NCI-H1694 treated with DMSO at 0.1 percent for 48 hours (cell line): ENCODE results near the gene PCDHGC4.
A peak's percentile ranks its signal among the peaks of the same experiment; 100 is the strongest.

Experiments used
- DNase-seq: peaks from one replicate; lab custom pipeline; 2025; lab: John Stamatoyannopoulos, UW

The PCDHGC4 gene

DNA sequence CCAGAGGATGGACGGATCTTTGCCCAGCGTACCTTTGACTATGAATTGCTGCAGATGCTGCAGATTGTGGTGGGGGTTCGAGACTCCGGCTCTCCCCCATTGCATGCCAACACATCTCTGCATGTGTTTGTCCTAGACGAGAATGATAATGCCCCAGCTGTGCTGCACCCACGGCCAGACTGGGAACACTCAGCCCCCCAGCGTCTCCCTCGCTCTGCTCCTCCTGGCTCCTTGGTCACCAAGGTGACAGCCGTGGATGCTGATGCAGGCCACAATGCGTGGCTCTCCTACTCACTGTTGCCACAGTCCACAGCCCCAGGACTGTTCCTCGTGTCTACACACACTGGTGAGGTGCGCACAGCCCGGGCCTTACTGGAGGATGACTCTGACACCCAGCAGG lies 5.9 kb downstream of the PCDHGC4 start:
- DNase-seq = no peak

DNA sequence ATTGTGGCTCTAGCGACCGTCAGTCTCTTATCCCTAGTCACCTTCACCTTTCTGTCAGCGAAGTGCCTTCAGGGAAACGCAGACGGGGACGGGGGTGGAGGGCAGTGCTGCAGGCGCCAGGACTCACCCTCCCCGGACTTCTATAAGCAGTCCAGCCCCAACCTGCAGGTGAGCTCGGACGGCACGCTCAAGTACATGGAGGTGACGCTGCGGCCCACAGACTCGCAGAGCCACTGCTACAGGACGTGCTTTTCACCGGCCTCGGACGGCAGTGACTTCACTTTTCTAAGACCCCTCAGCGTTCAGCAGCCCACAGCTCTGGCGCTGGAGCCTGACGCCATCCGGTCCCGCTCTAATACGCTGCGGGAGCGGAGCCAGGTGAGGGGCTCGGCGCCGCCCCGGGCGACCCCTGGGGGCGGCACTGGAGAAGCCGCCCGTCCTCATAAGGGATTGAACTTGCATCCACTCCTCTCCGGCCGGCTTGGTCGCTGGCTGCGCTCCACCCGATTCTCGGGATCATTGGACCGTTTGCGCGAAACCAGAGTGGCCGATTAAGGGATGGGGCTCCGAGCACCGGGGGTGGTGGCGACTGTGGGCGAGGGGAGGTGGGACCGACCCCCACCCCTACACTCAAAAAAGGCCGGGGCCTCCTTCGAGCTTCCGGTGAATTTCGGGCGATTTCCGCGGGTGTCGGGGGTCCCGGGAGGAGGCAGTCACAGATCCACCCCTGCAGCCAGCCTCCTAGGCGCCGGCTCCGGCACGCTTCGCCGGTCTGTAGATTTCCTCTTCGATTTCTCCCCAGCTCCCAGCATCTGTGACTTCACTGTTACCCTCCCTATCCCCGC lies 6.7 kb downstream of the PCDHGC4 start:
- no peak for DNase-seq

DNA sequence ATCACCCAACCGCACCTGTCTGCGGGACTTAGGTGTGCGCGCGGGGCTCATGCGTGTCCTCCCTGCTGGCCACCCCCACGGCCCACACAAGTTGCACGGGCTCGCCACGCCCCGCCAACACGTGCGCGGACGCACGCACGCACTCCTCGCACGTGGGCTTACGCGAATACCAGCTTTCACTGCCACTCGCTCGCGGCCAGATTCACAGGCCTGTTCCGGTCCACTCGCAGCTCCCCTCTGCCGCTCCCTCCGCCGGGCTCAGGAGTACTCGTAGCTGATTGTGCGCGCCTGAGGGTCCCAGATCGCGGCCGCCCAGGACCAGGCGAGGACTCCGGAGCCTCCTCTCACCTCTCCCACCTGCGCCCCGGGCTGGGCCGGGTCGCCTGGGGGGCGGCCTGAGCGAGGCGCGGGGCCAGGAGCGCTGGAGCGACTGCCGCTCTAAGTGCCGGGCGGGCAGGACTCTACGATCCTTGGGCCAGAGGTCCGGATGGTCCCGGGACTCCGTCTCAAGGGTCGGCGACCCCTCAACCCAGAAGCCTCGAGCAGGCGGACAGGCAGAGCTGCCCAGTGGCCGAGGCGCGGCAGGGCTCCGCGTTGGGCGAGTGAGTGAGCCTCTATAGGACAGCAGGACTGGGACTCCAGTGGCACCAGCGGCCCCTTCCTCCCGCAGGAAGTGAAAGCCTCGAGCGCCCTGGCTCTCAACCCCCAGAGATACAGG lies 7.5 kb downstream of the PCDHGC4 start:
- no peak for DNase-seq

- no peak for DNase-seq
Observed at GRCh38 chr5:141493500-141494422, 8.9 kb downstream of the PCDHGC4 start.

- DNase-seq = no peak
Observed at GRCh38 chr5:141494761-141495452, 10.1 kb downstream of the PCDHGC4 start.

DNA sequence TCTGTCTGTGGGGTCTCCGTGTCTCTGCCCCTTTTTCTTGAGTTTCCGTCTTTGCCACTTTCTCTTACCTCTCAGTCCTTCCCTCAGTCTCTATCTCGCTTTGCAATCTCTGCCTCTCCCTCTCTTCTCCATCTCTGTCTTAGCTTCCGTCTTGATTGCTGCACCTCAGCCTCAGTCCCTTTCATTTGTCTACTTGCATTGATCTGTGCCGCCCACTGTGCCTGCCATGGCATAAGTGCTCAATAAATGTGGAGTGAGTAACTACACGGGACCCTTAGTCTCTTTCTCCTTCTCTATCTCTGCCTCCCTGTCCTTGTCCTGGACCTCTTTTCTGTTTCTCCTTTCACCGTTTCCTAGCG lies 10.6 kb downstream of the PCDHGC4 start:
- DNase-seq = no peak

DNA sequence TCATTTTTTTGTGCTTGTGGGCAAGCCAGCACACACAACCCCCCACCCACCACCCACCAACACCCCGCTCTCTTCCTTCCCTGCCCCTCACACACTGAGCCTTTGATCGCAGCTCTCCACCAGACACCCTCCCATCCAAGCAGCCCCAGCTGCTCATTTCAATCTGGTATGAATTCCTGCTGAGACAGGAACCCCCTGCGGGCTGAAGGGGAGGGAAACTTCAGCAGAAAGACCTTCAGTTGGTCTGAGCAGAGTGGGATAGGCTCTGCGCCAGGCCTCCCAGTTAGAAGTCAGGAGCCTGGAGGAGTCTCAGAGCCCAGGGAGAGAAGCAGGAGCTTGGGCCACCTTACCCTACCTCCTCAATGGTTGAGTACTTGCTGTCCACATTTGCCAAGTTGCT lies 11.2 kb downstream of the PCDHGC4 start:
- no peak for DNase-seq

GRCh38 chr5:141501761-141502160 lies 16.9 kb downstream of the PCDHGC4 start:
- no peak for DNase-seq

DNA sequence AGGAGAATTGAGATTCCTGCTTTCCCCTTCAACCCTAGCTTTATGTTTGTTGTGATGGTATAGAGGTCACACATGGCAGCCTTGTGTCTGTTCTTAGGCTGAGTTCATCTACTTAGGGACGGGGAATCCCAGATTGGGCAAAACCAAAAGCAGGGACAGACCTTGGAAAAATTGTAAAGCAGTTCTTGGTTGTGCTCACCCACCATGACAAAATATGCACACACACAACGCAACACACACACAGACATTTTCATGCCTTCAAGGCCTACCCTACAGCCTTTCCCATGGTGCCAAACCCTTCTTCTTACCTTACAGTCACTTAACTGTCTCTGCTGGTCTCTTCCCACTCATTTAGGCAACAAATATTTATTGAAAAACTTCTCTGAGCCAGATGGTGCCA lies 18.9 kb downstream of the PCDHGC4 start:
- no peak for DNase-seq

GRCh38 chr5:141504216-141504615 lies 19.4 kb downstream of the PCDHGC4 start:
- DNase-seq = peak; percentile 52

DNA sequence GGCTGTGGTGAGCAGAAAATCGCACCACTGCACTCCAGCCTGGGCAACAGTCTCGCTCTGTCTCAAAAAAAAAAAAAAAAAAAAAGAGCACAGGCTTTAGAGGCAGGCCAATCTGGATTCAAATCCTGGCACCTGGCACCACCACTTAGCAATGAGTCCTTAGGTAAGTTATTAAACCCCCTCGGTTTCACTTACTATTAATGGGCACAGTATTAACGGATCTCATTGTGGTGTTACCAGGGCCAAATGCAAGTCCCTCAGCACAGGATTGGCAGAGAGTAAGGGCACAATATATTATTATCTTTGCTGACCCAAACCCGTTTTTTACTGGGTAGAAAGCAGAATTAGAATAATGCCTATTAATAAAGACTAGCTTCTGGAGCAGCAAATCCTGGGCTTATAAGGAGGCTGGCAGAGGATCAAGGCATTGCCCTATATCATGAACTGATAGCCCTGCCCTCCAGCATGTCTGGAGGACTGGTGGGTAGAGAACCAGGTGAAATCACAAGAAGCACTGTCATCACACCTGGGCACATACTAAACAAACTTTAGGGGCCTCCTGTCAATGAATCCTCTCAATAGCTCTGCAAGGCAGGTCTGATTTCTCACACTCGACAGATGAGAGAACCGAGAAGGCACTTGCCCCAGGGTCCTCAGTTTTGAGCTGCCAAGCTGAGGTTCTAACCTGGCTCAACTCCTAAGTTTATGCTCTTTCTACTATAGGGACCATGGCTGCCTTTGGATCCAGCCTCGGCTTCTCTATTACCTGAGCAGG lies 21.7 kb downstream of the PCDHGC4 start:
- DNase-seq = no peak

DNA sequence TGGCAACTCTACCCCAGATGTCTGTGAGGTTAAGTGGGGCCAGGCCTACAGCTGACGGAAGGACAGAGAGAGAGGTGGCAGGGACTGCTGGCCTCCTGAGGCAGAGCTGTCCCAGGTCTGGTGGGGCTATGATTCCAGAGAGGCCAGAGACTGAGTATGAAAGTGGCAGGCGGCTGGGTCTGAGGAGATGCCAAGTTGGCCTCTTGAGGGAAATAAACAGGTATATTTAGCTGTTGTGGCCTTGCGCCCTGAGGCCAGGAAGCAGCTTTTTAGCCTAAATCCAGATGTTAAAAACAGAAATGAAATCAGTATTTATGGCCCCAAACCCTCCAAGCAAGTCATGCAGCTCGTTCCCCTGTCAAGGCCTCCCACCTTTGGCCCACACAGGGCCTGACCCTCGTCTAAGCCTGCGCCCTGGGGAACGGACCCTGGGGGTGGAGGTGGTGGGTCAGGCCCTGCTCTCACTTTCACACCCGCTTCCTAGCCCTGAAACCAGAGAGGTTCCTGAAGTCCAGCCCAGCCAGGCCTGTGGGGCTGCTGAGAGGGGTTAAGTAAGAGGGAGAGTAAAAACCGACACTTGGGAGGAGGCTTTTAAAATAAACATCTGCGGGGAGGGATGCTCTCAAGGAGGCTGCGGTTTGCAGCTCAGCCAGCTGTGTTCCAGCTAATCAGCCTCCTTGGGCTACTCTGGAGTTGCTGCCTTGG lies 22.7 kb downstream of the PCDHGC4 start:
- no peak for DNase-seq

DNA sequence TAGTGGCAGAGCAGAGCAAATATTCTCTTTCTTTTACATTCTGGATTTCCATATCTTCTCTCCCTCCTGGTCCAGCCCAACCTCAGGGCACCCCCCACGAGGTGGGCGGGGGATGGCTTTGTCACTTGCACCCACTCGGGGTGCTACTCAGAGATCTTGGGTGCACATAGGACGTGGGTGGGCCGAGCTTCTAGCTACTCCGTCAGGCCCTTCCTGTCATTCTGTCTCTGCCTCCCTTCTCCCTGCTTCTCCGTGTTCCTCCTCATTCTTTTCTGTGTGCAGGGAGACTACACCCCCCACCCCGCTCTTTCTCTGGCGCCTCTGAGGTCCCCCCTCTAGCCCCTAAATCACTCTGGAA lies 23.6 kb downstream of the PCDHGC4 start:
- no peak for DNase-seq

GRCh38 chr5:141508798-141509611 lies 24.2 kb downstream of the PCDHGC4 start:
- peak; percentile 52 for DNase-seq

DNA sequence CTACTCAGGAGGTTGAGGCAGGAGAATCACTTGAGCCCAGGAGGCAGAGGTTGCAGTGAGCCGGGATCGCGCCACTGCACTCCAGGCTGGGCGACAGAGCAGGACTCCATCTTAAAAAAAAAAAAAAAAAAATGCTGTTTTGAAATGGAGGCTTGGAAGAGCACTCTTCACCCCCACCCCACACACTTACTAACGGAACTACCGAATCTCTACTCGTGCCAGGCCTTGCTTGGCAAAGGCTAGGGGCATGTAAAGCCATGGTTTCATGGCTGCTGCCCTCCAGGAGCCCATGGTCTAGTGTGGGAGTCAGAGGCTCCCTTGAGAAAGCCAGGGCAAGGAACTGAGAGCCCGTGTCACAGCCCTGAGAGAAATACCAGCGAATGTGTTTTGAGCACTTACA lies 25.3 kb downstream of the PCDHGC4 start:
- no peak for DNase-seq

GRCh38 chr5:141510850-141511601 lies 26.2 kb downstream of the PCDHGC4 start:
- DNase-seq = no peak

- DNase-seq = no peak
Observed at GRCh38 chr5:141511771-141512325, 27.0 kb downstream of the PCDHGC4 start.

GRCh38 chr5:141512390-141512910 lies 27.6 kb downstream of the PCDHGC4 start:
- peak; percentile 67 for DNase-seq
